Liver (tissue), 3 donors: ENCODE data around the gene HSPB2.

Experiments used
- ATF3 ChIP-seq: IDR thresholded peaks from 2 replicates; pipeline ENCODE4 v1.6.1; 2016; ENCODE audit warnings: antibody characterized with exemption
- CTCF ChIP-seq: fragments of 150-350 bp; IDR thresholded peaks from 2 replicates; pipeline ENCODE4 v1.5.1; 2017; ENCODE audit warnings: improper control_type of control experiment, low read depth, low read length; ENCODE audit not compliant: missing input control
- EGR1 ChIP-seq, 2 donors: IDR thresholded peaks; 2 replicates each; pipeline ENCODE4 v1.6.1; 2016 to 2018; ENCODE audit warnings: antibody characterized with exemption in 2 of 2, low read depth in 2 of 2
- FOXA1 ChIP-seq: IDR thresholded peaks from 2 replicates; pipeline ENCODE4 v1.6.1; 2016; ENCODE audit warnings: antibody characterized with exemption
- FOXA2 ChIP-seq: IDR thresholded peaks from 2 replicates; pipeline ENCODE4 v1.6.1; 2016; ENCODE audit warnings: antibody characterized with exemption
- GABPA ChIP-seq, 2 donors: IDR thresholded peaks in 1 of 2; conservative IDR thresholded peaks in 1 of 2; 2 replicates each; pipeline ENCODE4 v1.6.1; 2016; ENCODE audit warnings: antibody characterized with exemption in 2 of 2, mild to moderate bottlenecking in 1 of 2, moderate library complexity in 1 of 2
- MAX ChIP-seq: IDR thresholded peaks from 2 replicates; pipeline ENCODE4 v1.6.1; 2016; ENCODE audit warnings: antibody characterized with exemption
- RAD21 ChIP-seq, 2 donors: IDR thresholded peaks; 2 replicates each; pipeline ENCODE4 v1.6.1; 2016; ENCODE audit warnings: antibody characterized with exemption in 2 of 2, mild to moderate bottlenecking in 2 of 2
- REST ChIP-seq: IDR thresholded peaks from 2 replicates; pipeline ENCODE4 v1.6.1; 2016; ENCODE audit warnings: antibody characterized with exemption, mild to moderate bottlenecking
- RXRA ChIP-seq, 2 donors: IDR thresholded peaks; 2 replicates each; pipeline ENCODE4 v1.6.1; 2017 to 2018; ENCODE audit warnings: antibody characterized with exemption in 2 of 2, mild to moderate bottlenecking in 1 of 2
- SP1 ChIP-seq: IDR thresholded peaks from 2 replicates; pipeline ENCODE4 v1.6.1; 2018; ENCODE audit warnings: antibody characterized with exemption, mild to moderate bottlenecking
- TAF1 ChIP-seq: conservative IDR thresholded peaks from 2 replicates; pipeline ENCODE4 v1.6.1; 2016; ENCODE audit warnings: antibody characterized with exemption, mild to moderate bottlenecking
- YY1 ChIP-seq: IDR thresholded peaks from 2 replicates; pipeline ENCODE4 v1.6.1; 2016; ENCODE audit warnings: antibody characterized with exemption, mild to moderate bottlenecking
- ZBTB33 ChIP-seq: IDR thresholded peaks from 2 replicates; pipeline ENCODE4 v1.6.1; 2016; ENCODE audit warnings: antibody characterized with exemption
- donor health status: healthy.
- donor health status: healthy.

GRCh38 chr11:111951565-111951964 lies 39.0 kb downstream of the HSPB2 start:
- TF ChIP-seq CTCF (no peak), REST (no peak), RAD21 (IDR thresholded peaks at IDR 0.05) (no peak), TAF1 (no peak), GABPA (IDR thresholded peaks at IDR 0.05 in 1 of 2, conservative IDR thresholded peaks at IDR 0.05 in 1 of 2) (no peak), FOXA1 (no peak), MAX (no peak), RXRA (IDR thresholded peaks at IDR 0.05) (no peak), EGR1 (IDR thresholded peaks at IDR 0.05; ENCODE audit: low read depth in 2 of 2) (no peak), ZBTB33 (no peak), YY1 (no peak), ATF3 (no peak), SP1 (no peak), FOXA2 (no peak)
